Measurements from ENCODE around the gene STAT1. TPM values are rescaled to one million over a fixed set of nuclear protein-coding genes. Genes with fewer than 3 reads are reported as not detected.

The STAT1 gene
- total and polyA plus RNA-seq, 12 donors, result 8.9 to 438 (median 48.6) TPM

DNA sequence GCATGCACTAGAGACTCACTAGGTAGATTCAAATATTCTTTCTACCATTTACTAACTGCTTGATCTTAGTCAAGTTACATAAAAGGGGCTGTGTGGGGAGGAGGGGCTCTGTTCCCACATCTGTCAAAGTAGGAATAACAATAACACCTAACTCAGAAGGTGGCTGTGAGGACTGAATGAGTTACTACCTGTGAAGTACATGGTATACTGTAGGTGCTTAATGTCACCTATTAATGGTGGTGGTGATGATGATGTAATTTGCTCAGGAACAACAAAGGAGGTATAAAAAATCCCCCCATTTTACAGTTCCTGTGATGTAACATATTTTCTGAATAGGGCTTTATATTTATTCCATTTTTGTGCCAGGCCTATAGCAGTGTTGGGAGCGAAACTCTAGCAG lies 40.7 kb downstream of the STAT1 start:
- TF ChIP-seq, protein P1, sequence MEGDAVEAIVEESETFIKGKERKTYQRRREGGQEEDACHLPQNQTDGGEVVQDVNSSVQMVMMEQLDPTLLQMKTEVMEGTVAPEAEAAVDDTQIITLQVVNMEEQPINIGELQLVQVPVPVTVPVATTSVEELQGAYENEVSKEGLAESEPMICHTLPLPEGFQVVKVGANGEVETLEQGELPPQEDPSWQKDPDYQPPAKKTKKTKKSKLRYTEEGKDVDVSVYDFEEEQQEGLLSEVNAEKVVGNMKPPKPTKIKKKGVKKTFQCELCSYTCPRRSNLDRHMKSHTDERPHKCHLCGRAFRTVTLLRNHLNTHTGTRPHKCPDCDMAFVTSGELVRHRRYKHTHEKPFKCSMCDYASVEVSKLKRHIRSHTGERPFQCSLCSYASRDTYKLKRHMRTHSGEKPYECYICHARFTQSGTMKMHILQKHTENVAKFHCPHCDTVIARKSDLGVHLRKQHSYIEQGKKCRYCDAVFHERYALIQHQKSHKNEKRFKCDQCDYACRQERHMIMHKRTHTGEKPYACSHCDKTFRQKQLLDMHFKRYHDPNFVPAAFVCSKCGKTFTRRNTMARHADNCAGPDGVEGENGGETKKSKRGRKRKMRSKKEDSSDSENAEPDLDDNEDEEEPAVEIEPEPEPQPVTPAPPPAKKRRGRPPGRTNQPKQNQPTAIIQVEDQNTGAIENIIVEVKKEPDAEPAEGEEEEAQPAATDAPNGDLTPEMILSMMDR (IDR thresholded peaks at IDR 0.05), result no peak
- Histone ChIP-seq H3K4me1 (peaks cover 0 to 68% (median 18%) of the 10 kb centered on the region in 9 donors), H3K9me3 (no peaks in the 10 kb centered on the region), H3K27ac (no peak overlapping the region), H3K36me3 (peaks cover 0 to 100% (median 84%) of the 10 kb centered on the region in 9 donors), H3K27me3 (no peaks in the 10 kb centered on the region), H3K4me3 (no peak overlapping the region)
- 96 to 98% methylated on average over 1 of the region's 1 CpG for WGBS, 2 donors
- intact Hi-C loops (cut with DNase I), result loop anchor here in 1 of 10 donors (10.0 kb wide), 1 partner anchor 88 kb away; the partner anchor contains the start of gene GLS
- ATAC-seq, result no peak
- DNase-seq, result no peak

DNA sequence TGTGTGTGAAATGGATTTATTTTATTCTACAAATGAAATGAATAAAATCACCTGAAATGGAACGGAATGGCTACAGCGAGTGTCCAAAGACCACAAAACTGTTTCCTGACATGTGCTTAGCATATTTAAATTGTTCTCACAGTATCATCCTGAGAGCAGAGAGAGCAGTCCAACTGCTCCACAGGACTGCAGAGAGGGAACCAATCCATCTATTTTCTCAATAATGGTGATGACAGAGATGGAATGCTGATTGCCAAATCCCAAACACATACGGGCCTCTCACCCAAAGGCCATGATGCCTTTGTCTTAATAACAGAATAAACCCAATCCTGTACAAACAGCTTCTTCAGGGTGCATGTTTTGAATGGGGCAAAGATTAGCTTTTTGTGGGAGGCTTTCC lies 41.1 kb downstream of the STAT1 start:
- Histone ChIP-seq H3K27me3 (no peaks in the 10 kb centered on the region), H3K9me3 (no peaks in the 10 kb centered on the region), H3K4me1 (peaks cover 0 to 64% (median 18%) of the 10 kb centered on the region in 9 donors), H3K27ac (no peak overlapping the region), H3K4me3 (no peak overlapping the region), H3K36me3 (peaks cover 0 to 100% (median 82%) of the 10 kb centered on the region in 9 donors)
- intact Hi-C loops (cut with DNase I), result loop anchor here in 1 of 10 donors (10.0 kb wide), 1 partner anchor 88 kb away; the partner anchor contains the start of gene GLS
- ATAC-seq, result no peak
- DNase-seq, result no peak
- 77 to 87% methylated on average over 3 of the region's 3 CpGs for WGBS, 2 donors
- TF ChIP-seq, protein P1 (IDR thresholded peaks at IDR 0.05), result no peak

GRCh38 chr2:190972213-190972612 lies 41.8 kb downstream of the STAT1 start:
- 78 to 79% methylated on average over 2 of the region's 2 CpGs for WGBS, 2 donors
- Histone ChIP-seq H3K36me3 (peaks cover 0 to 100% (median 80%) of the 10 kb centered on the region in 9 donors), H3K4me1 (peaks cover 0 to 59% (median 18%) of the 10 kb centered on the region in 9 donors), H3K27me3 (no peaks in the 10 kb centered on the region), H3K9me3 (no peaks in the 10 kb centered on the region), H3K27ac (peak overlapping the region in 1 of 10 donors; percentile 27), H3K4me3 (no peak overlapping the region)
- DNase-seq (no peak), ATAC-seq (no peak)
- TF ChIP-seq, protein P1 (IDR thresholded peaks at IDR 0.05), result no peak
- intact Hi-C loops (cut with DNase I), result loop anchor here in 1 of 10 donors (10.0 kb wide), 1 partner anchor 87 kb away; the partner anchor contains the start of gene GLS

- ATAC-seq (no peak), DNase-seq (no peak)
- WGBS, 2 donors, result 74 to 76% methylated on average over 5 of the region's 5 CpGs
- TF ChIP-seq, protein P1 (IDR thresholded peaks at IDR 0.05), result no peak
- Histone ChIP-seq H3K36me3 (peaks cover 0 to 100% (median 74%) of the 10 kb centered on the region in 9 donors), H3K4me1 (peaks cover 0 to 59% (median 18%) of the 10 kb centered on the region in 9 donors), H3K9me3 (no peaks in the 10 kb centered on the region), H3K27me3 (no peaks in the 10 kb centered on the region), H3K4me3 (no peak overlapping the region), H3K27ac (peak overlapping the region in 1 of 10 donors; percentile 9)
- intact Hi-C loops (cut with DNase I), result loop anchor here in 1 of 10 donors (10.0 kb wide), 1 partner anchor 86 kb away; the partner anchor contains the start of gene GLS
Observed at GRCh38 chr2:190970873-190971506, 43.0 kb downstream of the STAT1 start.
